Neural progenitor cell (in vitro differentiated cells): Measurements from ENCODE around the gene DBNDD1. TPM values are rescaled to one million over a fixed set of nuclear protein-coding genes. Genes with fewer than 3 reads are reported as not detected.

Experiments used
- DNase-seq: peaks from one replicate; pipeline ENCODE4 v3.0.0-alpha.2; 2016; ENCODE audit warnings: low spot score
- H2AFZ ChIP-seq: fragments of 200-600 bp; sonication (generic); replicated peaks from 2 replicates; pipeline ENCODE4 v1.6.1; 2016; ENCODE audit warnings: antibody characterized with exemption
- H3F3A ChIP-seq: fragments of 200-600 bp; sonication (generic); 2 replicates; pipeline ENCODE4 v1.6.1; 2016; ENCODE audit warnings: antibody characterized with exemption, low read depth
- H3K27ac ChIP-seq: fragments of 200-600 bp; sonication (generic); 2 replicates; pipeline ENCODE4 v1.5.1; 2016; ENCODE audit warnings: mild to moderate bottlenecking
- H3K27me3 ChIP-seq: fragments of 200-600 bp; sonication (generic); 2 replicates; pipeline ENCODE4 v1.6.1; 2016; ENCODE audit warnings: mild to moderate bottlenecking, moderate library complexity
- H3K36me3 ChIP-seq: fragments of 200-600 bp; sonication (generic); 2 replicates; pipeline ENCODE4 v1.5.1; 2016
- H3K4me1 ChIP-seq: fragments of 200-600 bp; sonication (generic); 2 replicates; pipeline ENCODE4 v1.6.1; 2016; ENCODE audit warnings: mixed run types
- H3K4me2 ChIP-seq: fragments of 200-600 bp; sonication (generic); 2 replicates; pipeline ENCODE4 v1.6.1; 2016
- H3K4me3 ChIP-seq: fragments of 200-600 bp; sonication (generic); 2 replicates; pipeline ENCODE4 v1.5.1; 2016
- H3K79me2 ChIP-seq: fragments of 200-600 bp; sonication (generic); 2 replicates; pipeline ENCODE4 v1.6.1; 2016; ENCODE audit warnings: low read depth
- H3K9ac ChIP-seq: fragments of 200-600 bp; sonication (generic); 2 replicates; pipeline ENCODE4 v1.6.1; 2016
- H3K9me3 ChIP-seq: fragments of 200-600 bp; sonication (generic); 2 replicates; pipeline ENCODE4 v1.5.1; 2016; ENCODE audit warnings: low read depth
- H4K20me1 ChIP-seq: fragments of 200-600 bp; sonication (generic); 2 replicates; pipeline ENCODE4 v1.6.1; 2016; ENCODE audit warnings: low read depth
- H3K27ac Mint-ChIP-seq: 3 replicates; pipeline ENCODE4 v1.8.0; 2021; ENCODE audit warnings: mixed read lengths
- H3K27me3 Mint-ChIP-seq: 2 replicates; pipeline ENCODE4 v1.8.0; 2022; ENCODE audit warnings: low read depth, mild to moderate bottlenecking, inconsistent platforms, moderate library complexity, mixed read lengths; ENCODE audit not compliant: insufficient read depth
- H3K36me3 Mint-ChIP-seq: 3 replicates; pipeline ENCODE4 v1.8.0; 2021; ENCODE audit warnings: mixed read lengths
- H3K4me1 Mint-ChIP-seq: 3 replicates; pipeline ENCODE4 v1.8.0; 2021; ENCODE audit warnings: mixed read lengths
- H3K4me3 Mint-ChIP-seq: 3 replicates; pipeline ENCODE4 v1.8.0; 2021; ENCODE audit warnings: mild to moderate bottlenecking, moderate library complexity, mixed read lengths
- H3K9me3 Mint-ChIP-seq: 3 replicates; pipeline ENCODE4 v1.8.0; 2020; ENCODE audit warnings: mixed read lengths
- CTCF ChIP-seq: fragments of 200-600 bp; sonication (generic); IDR thresholded peaks from 2 replicates; pipeline ENCODE4 v1.5.1; 2017; ENCODE audit warnings: antibody characterized with exemption, mild to moderate bottlenecking
- EZH2 ChIP-seq: fragments of 200-600 bp; sonication (generic); IDR thresholded peaks from 2 replicates; pipeline ENCODE4 v1.6.1; 2017; ENCODE audit warnings: antibody characterized with exemption, mild to moderate bottlenecking, moderate library complexity
- EZH2phosphoT487 ChIP-seq: fragments of 200-600 bp; sonication (generic); IDR thresholded peaks from 2 replicates; pipeline ENCODE4 v1.6.1; 2017; ENCODE audit warnings: antibody characterized with exemption
- total RNA-seq: library from RNA; depleted of rRNA; stranded (reverse); fragments of >200 nt; gene quantifications from 2 replicates; pipeline ENCODE4 v1.2.3, GENCODE V29; 2015; ENCODE audit warnings: low replicate concordance

Gene DBNDD1
- total RNA-seq, 1 donor from 2014 or later, result 5.2 TPM

GRCh38 chr16:89973235-89973634, 46.0 kb downstream of the DBNDD1 start:
- peaks cover 17% of the 10 kb centered on the region for H3K9me3 Mint-ChIP-seq
- no peak overlapping the region for H3K27ac ChIP-seq
- H2AFZ ChIP-seq, result peak overlapping the region; percentile 96

GRCh38 chr16:89972244-89973234, 46.7 kb downstream of the DBNDD1 start:
- Mint-ChIP-seq H3K27ac (peak overlapping the region; percentile 99), H3K4me3 (peak overlapping the region; percentile 98)
- H3F3A ChIP-seq, result no peaks in the 10 kb centered on the region

More at GRCh38 chr16:89973235-89973634, 46.0 kb downstream of the DBNDD1 start:
- peak overlapping the region; percentile 98 for H3K4me2 ChIP-seq
- peaks cover 9% of the 10 kb centered on the region for H3K4me1 ChIP-seq
- H3K4me1 Mint-ChIP-seq, result peaks cover 12% of the 10 kb centered on the region
- no peak for DNase-seq
- H3K9ac ChIP-seq, result peak overlapping the region; percentile 96
- H3K9me3 ChIP-seq, result no peaks in the 10 kb centered on the region
- no peak for TF ChIP-seq EZH2phosphoT487
- no peak for TF ChIP-seq EZH2
- no peak for TF ChIP-seq CTCF
- H3K36me3 Mint-ChIP-seq, result peaks cover 22% of the 10 kb centered on the region
- H3K4me3 ChIP-seq, result peak overlapping the region; percentile 98
- peaks cover 2% of the 10 kb centered on the region for H4K20me1 ChIP-seq
- peaks cover 11% of the 10 kb centered on the region for H3K27me3 Mint-ChIP-seq
- peaks cover 65% of the 10 kb centered on the region for H3K79me2 ChIP-seq
- H3K36me3 ChIP-seq, result no peaks in the 10 kb centered on the region
- H3K4me3 Mint-ChIP-seq, result peak overlapping the region; percentile 98
- H3F3A ChIP-seq, result no peaks in the 10 kb centered on the region
- H3K27me3 ChIP-seq, result no peaks in the 10 kb centered on the region
- H3K27ac Mint-ChIP-seq, result peak overlapping the region; percentile 99

GRCh38 chr16:89971495-89972243, 47.6 kb downstream of the DBNDD1 start:
- Histone ChIP-seq H3K36me3 (no peaks in the 10 kb centered on the region), H3K4me1 (peaks cover 12% of the 10 kb centered on the region), H3K4me2 (peak overlapping the region; percentile 98), H2AFZ (peak overlapping the region; percentile 96), H3K9ac (peak overlapping the region; percentile 1), H3K9me3 (no peaks in the 10 kb centered on the region), H3F3A (no peaks in the 10 kb centered on the region), H3K27ac (no peak overlapping the region), H3K27me3 (no peaks in the 10 kb centered on the region), H4K20me1 (peaks cover 13% of the 10 kb centered on the region), H3K4me3 (peak overlapping the region; percentile 98), H3K79me2 (peaks cover 53% of the 10 kb centered on the region)
- H3K4me3 Mint-ChIP-seq, result peak overlapping the region; percentile 98
- no peak for DNase-seq
- H3K27ac Mint-ChIP-seq, result no peak overlapping the region
- TF ChIP-seq CTCF, result no peak
- no peak for TF ChIP-seq EZH2phosphoT487
- TF ChIP-seq EZH2, result no peak
- H3K36me3 Mint-ChIP-seq, result peaks cover 18% of the 10 kb centered on the region
- peaks cover 24% of the 10 kb centered on the region for H3K4me1 Mint-ChIP-seq
- peaks cover 11% of the 10 kb centered on the region for H3K27me3 Mint-ChIP-seq
- peaks cover 17% of the 10 kb centered on the region for H3K9me3 Mint-ChIP-seq

More at GRCh38 chr16:89972244-89973234, 46.7 kb downstream of the DBNDD1 start:
- DNase-seq, result peak; percentile 97
- no peaks in the 10 kb centered on the region for H3K9me3 ChIP-seq
- H3K4me2 ChIP-seq, result peak overlapping the region; percentile 98
- TF ChIP-seq CTCF (peak; percentile 19), EZH2phosphoT487 (no peak)
- H3K79me2 ChIP-seq, result peaks cover 62% of the 10 kb centered on the region
- peaks cover 7% of the 10 kb centered on the region for H4K20me1 ChIP-seq
- Mint-ChIP-seq H3K9me3 (peaks cover 17% of the 10 kb centered on the region), H3K36me3 (peaks cover 22% of the 10 kb centered on the region), H3K4me1 (peaks cover 15% of the 10 kb centered on the region), H3K27me3 (peaks cover 11% of the 10 kb centered on the region)
- H3K4me3 ChIP-seq, result peak overlapping the region; percentile 98
- H3K27ac ChIP-seq, result peak overlapping the region; percentile 96
- no peaks in the 10 kb centered on the region for H3K36me3 ChIP-seq
- peaks cover 9% of the 10 kb centered on the region for H3K4me1 ChIP-seq
- peak overlapping the region; percentile 96 for H2AFZ ChIP-seq
- peak overlapping the region; percentile 96 for H3K9ac ChIP-seq
- no peaks in the 10 kb centered on the region for H3K27me3 ChIP-seq
